Stomach (tissue), 4 donors: ENCODE results near the gene SHISA3.

ENCODE experiments used
- CTCF ChIP-seq, 7 experiments: fragments of 450-650 bp in 4 of 7; fragments of 200-600 bp in 3 of 7; sonication (generic) in 3 of 7; IDR thresholded peaks; one replicate each; pipeline ENCODE4 v1.5.1; 2016 to 2019; ENCODE audit warnings: antibody characterized with exemption in 7 of 7, control low read depth in 2 of 7, mild to moderate bottlenecking in 1 of 7
- EP300 ChIP-seq: sonication (generic); formaldehyde crosslinking; IDR thresholded peaks from one replicate; pipeline ENCODE4 v1.6.1; 2017; ENCODE audit warnings: antibody characterized with exemption
- POLR2A ChIP-seq, 4 donors: fragments of 450-650 bp; IDR thresholded peaks; one replicate each; pipeline ENCODE4 v1.6.1; 2016; ENCODE audit warnings: antibody characterized with exemption in 4 of 4, control low read depth in 2 of 4, mild to moderate bottlenecking in 1 of 4, moderate library complexity in 1 of 4

GRCh38 chr4:42398871-42399331 is 1.6 kb downstream of the SHISA3 start:
- TF ChIP-seq CTCF (IDR thresholded peaks at IDR 0.05): no peak
- TF ChIP-seq EP300: no peak
- no peak for TF ChIP-seq POLR2A (IDR thresholded peaks at IDR 0.05)
